NCI-H1694 treated with DMSO at 0.1 percent for 48 hours (cell line): Measurements from ENCODE around the gene GRID1.
A peak's percentile ranks its signal among the peaks of the same experiment; 100 is the strongest.

ENCODE experiments used
- DNase-seq: peaks from one replicate; lab custom pipeline; 2025; lab: John Stamatoyannopoulos, UW

Gene GRID1

DNA sequence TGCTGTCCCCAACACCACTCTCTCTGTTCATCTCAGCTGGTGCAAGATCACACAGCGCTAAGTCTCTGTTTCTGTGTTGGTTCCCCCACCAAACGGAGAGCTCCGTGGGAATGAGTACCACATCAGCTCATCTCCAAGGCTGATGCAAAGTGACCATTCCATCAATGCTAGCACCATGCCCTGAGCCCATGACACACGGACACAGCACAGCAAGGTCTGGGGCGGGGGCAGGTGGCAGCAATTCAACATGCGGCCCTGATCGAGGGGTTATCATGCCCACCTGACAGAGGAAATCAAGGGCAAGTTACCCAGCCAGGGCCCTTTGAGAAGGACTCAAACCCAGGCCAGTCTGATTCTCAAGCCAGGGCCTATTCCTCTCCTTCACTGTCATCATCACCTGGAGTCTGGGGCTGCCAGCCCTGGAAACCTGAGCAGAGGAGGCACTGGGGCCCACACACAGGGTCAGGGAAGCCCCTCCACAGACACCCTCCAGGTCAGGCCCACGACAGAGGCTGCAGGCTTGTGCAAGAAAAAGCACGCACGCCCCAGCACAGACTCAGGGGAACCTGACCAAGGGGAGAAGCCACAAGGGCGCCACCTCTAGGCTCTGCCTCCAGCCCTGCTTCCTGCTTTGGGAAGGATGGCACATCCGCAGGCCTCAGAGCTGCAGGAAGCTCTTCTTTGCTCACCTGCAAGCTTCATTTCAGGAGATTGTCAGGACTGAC, 74.8 kb downstream of the GRID1 start:
- no peak for DNase-seq

DNA sequence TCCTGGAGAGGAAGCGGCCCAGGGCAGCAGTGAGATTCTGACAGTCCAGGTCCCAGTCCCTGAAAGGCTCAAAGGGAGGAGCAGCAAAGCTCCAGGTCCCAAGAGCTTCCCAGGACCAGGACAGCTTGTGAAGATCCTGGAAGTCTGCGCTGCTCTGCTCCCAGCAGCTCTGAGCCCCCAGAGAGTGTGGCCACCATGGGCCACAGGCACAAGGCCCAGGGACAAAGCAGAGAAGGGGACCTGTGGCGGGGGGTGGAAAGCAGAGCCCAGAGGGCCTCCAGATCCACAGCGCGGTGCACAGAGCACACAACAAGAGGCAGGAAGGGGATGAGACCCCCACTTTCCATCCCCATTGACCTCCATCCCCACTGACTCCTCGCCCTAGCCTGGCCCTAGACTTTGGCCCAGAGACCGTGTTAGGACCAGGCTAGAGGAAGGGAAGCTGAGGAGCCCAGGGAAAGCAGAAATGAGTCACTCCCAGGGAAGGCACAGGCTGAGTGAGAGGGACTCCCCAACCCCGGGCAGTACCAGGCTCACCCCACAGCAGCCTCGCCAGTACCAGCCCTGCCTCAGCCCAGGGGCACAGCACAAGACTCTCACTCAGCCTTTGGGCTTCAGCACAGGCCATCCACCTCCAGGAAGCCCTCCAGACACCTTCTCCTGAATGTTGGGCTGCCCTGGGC, 75.5 kb downstream of the GRID1 start:
- no peak for DNase-seq

- DNase-seq: no peak
Observed at GRCh38 chr10:86289577-86289868, 77.1 kb downstream of the GRID1 start.

DNA sequence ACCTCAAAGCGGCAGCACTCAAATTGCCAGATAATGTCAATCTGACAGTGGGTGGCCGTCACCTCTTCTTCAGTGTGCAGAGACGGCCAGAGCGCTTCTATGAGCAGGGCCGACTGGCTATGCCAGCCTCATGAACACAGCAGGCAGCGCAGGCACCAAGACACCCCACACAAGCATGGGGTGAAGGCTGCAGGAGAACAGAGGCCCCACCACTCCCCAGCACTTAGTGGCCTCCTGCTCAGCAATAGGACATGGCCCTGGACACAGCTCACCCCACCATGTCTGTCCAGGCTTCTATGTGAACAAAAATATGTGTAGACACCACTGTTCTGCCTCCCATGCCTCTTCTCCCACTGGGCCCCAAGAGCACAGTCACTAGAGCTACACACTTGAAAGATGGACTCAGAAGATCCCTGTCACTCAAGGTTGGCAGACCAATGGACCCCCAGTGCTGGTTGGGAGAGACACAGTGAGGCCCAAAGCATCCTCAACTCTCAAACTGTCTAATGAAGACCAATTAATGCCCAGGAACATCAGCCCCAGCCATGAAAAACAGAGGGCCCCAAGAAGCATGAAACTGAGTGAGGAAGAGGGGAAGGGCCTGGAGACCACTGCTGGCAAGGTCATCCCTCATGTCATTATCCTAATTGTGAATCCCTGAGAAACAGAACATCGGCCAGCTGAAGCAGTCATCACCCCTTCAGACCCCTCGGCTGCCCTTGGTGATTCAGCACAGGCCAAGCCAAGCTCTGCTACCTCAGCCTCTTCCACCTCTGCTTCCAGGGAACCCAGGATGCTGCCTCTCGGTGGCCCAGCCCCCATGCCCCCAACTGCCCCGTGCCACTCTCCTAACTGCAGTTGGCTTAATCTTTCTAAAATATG, 77.7 kb downstream of the GRID1 start:
- DNase-seq: no peak

DNA sequence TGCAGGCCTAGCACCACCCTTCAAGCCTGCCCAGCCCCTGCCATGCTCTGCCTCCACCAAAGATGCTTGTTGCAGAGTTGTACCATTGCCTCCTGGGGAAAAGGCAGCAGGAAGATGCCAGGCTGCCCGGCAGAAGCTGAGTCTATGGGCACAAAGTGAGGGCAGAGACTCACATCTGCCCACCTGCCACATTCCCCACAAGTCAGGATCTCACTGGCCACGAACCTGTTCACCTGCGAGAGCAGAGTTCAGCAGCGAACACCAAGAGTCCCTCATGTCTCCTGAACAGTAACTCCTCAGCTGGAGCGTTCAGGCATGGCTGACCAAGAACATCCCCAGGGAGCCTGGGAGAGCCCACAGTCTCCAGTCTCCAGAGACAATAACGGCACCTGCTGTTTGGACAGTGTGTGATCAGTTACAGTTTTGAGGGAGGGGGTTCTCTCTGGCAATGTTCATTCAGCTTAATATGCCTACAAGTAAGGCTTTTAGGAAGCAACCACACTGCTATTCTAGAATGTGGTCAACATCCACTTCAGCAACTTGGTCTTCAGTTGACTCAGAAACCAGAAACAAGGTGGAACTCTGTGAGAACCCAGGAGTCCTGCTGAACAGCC, 78.5 kb downstream of the GRID1 start:
- DNase-seq: no peak

DNA sequence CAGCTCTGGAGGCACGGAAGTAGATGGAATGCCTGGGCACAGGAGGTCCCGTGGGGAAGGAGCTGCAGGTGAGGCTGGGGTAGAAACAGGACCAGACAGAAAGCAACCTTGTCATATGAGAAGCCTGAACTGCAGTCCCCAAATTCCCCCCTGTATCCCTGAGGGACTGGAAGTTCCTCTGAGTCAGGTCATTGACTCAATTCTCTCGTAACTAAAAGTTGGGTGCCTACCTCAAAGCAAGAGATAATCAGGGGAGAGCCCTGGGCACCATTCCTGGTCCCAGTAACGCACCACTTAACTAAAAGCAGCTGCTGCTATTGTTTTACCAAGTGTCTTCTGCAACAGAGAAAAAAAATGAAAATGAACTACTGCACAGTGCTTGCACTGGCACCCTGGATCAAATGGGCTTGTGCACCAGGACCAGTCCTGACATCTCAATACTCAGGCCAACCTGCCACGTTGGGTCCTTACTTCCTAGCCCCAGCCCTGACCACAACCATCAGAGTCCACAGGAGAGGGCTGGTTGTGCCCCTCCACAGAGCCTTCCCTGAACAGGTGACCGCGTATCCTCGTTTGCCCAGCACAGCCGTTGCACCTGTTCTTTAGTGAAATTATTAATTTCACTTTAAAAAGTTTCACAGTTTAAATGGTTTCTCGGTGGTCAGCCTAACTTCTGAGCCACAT, 79.3 kb downstream of the GRID1 start:
- DNase-seq: no peak

DNA sequence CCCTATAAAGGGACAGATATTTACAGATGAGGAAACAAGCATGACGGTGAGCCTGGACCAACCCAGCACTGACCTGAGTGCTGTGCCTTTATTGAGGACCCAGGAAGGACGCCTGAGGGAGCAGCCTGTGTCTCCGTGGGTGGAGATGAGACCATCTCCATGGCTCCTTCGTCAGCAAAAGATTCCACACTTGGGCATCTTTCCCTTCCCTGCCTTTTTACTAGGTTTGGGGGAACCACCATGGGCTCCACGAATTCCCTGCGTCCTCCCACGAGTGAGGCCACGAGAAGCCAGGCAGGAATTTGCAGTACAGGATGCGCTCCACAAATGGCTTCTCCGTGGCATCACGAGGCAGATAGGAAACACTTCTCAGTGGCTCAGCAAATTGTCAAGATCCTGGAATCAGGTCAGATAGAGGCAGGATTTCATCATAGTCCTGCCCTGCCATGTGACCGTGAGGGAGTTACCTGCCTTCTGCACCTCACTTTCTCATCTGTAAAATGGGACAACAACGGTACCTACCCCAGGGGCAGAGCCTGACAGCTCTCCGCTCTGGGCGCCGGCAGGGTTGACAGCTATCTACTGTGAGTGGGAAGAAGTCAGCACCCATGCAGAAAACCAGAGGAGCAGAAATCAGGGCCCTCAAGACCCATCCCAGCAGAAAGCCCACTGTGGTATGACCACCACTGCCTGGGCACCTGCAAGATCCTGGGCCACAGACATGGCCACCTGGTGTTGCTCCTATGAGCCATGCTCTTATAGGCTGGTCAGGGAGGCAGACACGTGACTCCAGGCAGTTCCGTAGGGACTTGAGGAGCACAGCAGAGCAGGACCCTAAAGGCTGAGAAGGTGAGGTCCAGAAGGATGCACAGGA, 80.1 kb downstream of the GRID1 start:
- DNase-seq: no peak

GRCh38 chr10:86285136-86285790, 81.3 kb downstream of the GRID1 start:
- peak; percentile 24 for DNase-seq

GRCh38 chr10:86284355-86285105, 82.1 kb downstream of the GRID1 start:
- no peak for DNase-seq

DNA sequence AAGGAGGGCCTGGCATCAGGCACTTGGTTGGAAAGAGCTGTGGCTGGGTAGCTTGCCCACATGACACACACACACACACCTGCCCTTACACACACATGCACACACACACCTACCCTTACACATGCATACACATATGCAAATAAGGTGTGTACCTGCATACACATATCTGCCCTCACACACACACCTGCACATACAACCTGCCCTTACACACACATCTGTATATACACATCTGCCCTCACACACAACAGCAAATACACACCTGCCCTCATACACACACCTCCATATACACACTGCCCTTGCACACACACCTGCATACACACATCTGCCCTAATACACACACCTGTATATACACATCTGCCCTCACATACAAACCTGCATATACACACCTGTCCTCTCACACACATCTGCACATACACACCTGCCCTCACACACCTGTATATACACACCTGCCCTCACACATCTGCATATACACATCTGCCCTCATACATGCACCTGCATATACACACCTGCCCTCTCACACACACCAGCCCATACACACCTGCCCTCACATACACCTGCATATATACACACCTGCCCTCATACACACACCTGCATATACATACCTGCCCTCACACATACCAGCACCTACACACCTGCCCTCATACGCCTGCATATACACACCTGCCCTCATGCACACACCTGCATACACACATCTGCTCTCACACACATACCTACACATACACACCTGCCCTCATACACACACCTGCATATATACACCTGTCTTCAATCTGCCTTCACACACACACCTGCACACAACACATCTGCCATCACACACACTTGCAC, 82.9 kb downstream of the GRID1 start:
- no peak for DNase-seq

DNA sequence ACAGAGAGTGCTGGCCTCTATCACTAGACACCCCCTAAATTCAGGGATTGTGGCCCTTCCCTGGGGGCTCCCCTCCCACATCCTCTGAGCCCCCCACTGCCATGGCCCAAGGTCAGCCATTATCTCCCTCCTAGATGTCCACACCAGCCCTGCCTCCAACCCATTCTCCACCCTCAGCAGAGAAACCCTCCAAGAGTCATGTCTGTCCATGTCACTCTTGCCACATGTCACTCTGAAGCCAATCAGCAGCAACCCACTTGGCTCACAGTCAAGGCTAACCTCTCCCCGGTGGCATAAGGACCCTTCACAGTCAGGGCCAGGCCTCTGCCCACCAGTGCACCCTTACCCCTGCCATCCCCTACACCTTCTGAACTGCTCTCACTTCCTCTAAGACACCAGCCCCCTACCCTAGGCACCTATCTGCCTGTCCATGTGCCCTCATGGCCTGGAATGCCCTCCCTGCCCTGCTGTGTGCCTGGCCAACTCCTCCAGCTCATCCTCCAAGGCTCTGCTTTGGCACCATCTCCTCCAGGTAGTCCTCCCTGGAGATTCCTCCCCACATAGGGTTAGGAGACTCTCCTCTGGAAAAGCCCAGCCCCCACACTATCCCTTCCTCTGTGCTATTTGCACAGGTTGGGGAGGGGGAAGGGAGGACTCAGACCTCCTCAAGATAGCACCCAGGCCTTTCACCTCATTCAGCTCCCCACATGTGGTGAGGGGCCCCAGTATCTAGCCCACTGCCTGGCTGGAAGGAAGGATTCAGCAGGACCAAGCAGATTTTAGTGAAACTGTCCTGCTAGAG, 83.7 kb downstream of the GRID1 start:
- no peak for DNase-seq

- no peak for DNase-seq
Observed at GRCh38 chr10:86281396-86281795, 85.2 kb downstream of the GRID1 start.

GRCh38 chr10:86269332-86269731, 97.3 kb downstream of the GRID1 start:
- no peak for DNase-seq

DNA sequence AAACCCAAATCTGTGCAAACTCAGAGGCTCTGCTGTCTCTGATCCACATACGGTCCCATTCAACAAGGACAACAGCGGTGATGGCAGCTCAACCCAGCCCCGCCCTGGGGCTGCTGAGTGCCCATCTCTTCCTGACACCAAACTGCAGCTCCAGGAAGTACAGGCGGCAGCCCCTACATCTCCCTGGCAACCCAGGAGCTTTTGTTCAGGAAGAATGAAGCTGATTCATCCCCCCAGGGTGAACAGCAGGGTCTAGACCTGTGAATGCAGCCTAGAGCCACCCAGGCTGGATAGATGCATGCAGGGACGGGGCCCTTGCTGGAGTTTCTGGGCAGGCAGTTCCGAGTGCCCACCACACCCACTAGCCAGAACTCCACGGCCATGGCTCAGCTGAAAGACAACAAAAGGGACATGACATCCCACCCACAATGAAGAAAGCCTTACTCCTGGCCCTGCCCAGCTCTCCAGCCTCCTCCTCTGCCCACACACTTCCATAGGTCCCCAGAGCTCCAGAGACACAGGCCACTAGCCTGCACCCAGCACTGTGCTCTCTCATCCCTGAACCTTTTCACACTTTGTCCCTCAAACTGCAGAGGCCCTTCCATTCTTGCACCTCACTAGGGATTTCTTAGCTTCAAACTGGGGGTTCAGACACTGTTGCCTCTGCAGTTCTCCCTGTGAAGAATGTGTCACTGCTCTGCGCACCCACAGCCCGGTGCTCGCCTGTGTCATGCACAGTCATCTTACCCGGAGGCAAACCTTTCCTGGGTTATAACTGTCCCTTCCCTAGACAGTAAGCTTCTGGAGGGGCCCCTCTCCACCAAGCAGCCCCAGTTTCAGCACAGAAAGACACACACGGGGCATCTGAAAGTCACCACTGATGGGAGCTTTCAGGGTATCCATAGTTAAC, 99.1 kb downstream of the GRID1 start:
- DNase-seq: no peak

GRCh38 chr10:86266446-86267242, 100.0 kb downstream of the GRID1 start:
- no peak for DNase-seq

DNA sequence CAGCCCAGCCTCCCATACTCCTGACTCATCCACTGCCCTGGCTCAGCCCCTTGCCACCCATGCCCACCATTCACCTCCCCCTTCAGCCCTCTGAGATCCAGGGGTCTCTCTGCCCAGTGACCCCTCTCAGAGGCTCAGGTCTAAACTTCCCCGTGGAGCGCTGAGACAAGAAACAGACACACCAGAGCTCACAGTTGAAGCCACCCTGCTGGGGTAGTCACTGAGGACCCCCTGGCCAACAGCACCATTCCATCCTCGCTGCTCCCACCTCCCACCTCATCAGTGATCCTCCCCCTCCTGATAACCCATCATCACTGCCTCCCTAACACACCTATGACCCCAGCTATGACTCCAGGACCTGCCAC, 100.7 kb downstream of the GRID1 start:
- no peak for DNase-seq
